HepG2 (cell line): ENCODE measurements around the gene PPY. TPM values are rescaled to one million over a fixed set of nuclear protein-coding genes. Genes with fewer than 3 reads are reported as not detected.

ENCODE experiments used
- ATAC-seq: fragments of 200-7000 bp; cut with Tn5 transposase; 3 replicates; pipeline ENCODE4 v1.9.1; 2020; ENCODE audit warnings: mild to moderate bottlenecking, moderate library complexity
- BruUV-seq: library from RNA; stranded (reverse); fragments of 400-500 nt; replicated peaks from 2 replicates; lab custom pipeline; 2021; lab: Mats Ljungman, UMichigan
- CTCF ChIA-PET: fragments of 300-600 bp; formaldehyde crosslinking; extraction: SDS; loops from one replicate; lab custom pipeline; 2021; ENCODE audit warnings: low total read pairs, inconsistent platforms, low intra/inter-chr PET ratio; lab: Yijun Ruan, JAX
- POLR2A ChIA-PET: fragments of 350-600 bp; sonication (Branson Sonifier 250); formaldehyde crosslinking; loops from one replicate; lab custom pipeline; 2020; ENCODE audit warnings: antibody characterized with exemption, inconsistent platforms; lab: Yijun Ruan, JAX
- DNase-seq: peaks from one replicate; pipeline ENCODE4 v3.0.0-alpha.2; 2015; ENCODE audit warnings: low spot score
- FAIRE-seq: peaks from 3 replicates; lab custom pipeline; 2011; peaks lifted over from hg19 to GRCh38; lab: Jason Lieb, UNC
- H2AFZ ChIP-seq: one replicate; pipeline ENCODE4 v1.6.1; 2011; ENCODE audit warnings: low read length, inconsistent platforms
- H3K27ac ChIP-seq: fragments of 300-600 bp; 3 replicates; pipeline ENCODE4 v1.8.0; 2011; ENCODE audit warnings: mixed run types, mild to moderate bottlenecking, mixed read lengths, low read length, inconsistent platforms; ENCODE audit not compliant: insufficient read depth; ENCODE audit errors: extremely low read length
- H3K27me3 ChIP-seq, 2 experiments: fragments of 200-600 bp in 1 of 2; 2 replicates in 1 of 2; 3 replicates in 1 of 2; pipeline versions ENCODE4 v1.6.0 to v1.8.0; 2011; ENCODE audit warnings: low read length in 2 of 2, mild to moderate bottlenecking in 2 of 2, moderate library complexity in 2 of 2, inconsistent platforms in 1 of 2; ENCODE audit not compliant: insufficient read depth in 2 of 2, control insufficient read depth in 1 of 2
- H3K36me3 ChIP-seq, 2 experiments: fragments of 200-600 bp in 1 of 2; replicated peaks in 1 of 2; 2 replicates in 1 of 2; 3 replicates in 1 of 2; pipeline versions ENCODE4 v1.5.1 to v1.8.0; 2011; ENCODE audit warnings: low read length in 2 of 2, inconsistent platforms in 1 of 2; ENCODE audit not compliant: insufficient read depth in 2 of 2, control insufficient read depth in 1 of 2
- H3K4me1 ChIP-seq: 2 replicates; pipeline ENCODE4 v1.5.1; 2012; ENCODE audit warnings: low read length, inconsistent platforms; ENCODE audit not compliant: insufficient read depth
- H3K4me2 ChIP-seq: 2 replicates; pipeline ENCODE4 v1.6.0; 2011; ENCODE audit warnings: low read depth, low read length, inconsistent platforms
- H3K4me3 ChIP-seq, 3 experiments: fragments of 200-600 bp in 1 of 3; sonication (generic), shearing (Covaris generic) in 1 of 3; replicated peaks in 1 of 3; 2 replicates each; pipeline ENCODE4 v1.5.1; 2011 to 2016; ENCODE audit warnings: low read length in 3 of 3, inconsistent platforms in 2 of 3, low read depth in 2 of 3, mild to moderate bottlenecking in 2 of 3, control low read depth in 1 of 3, mixed read lengths in 1 of 3; ENCODE audit not compliant: insufficient read depth in 1 of 3
- H3K79me2 ChIP-seq: one replicate; pipeline ENCODE4 v1.6.1; 2011; ENCODE audit warnings: low read length, inconsistent platforms; ENCODE audit not compliant: insufficient read depth
- H3K9ac ChIP-seq: 2 replicates; pipeline ENCODE4 v1.6.0; 2011; ENCODE audit warnings: mild to moderate bottlenecking, low read depth, low read length, inconsistent platforms; ENCODE audit not compliant: insufficient read depth
- H3K9me3 ChIP-seq: 2 replicates; pipeline ENCODE4 v1.5.1; 2012; ENCODE audit warnings: mild to moderate bottlenecking, low read length
- H4K20me1 ChIP-seq: 2 replicates; pipeline ENCODE4 v1.6.0; 2011; ENCODE audit warnings: inconsistent platforms, mild to moderate bottlenecking, low read length, moderate library complexity; ENCODE audit not compliant: insufficient read depth
- CREB1 ChIP-seq, 2 experiments: fragments of 450-650 bp in 1 of 2; IDR thresholded peaks; 2 replicates each; pipeline ENCODE4 v1.6.1; 2016 to 2017; ENCODE audit warnings: control low read depth in 1 of 2, mild to moderate bottlenecking in 1 of 2, missing compliant biosample characterization in 1 of 2, missing genetic modification characterization in 1 of 2
- NKX3-1 ChIP-seq: sonication (generic); formaldehyde crosslinking; IDR thresholded peaks from 2 replicates; pipeline ENCODE4 v1.5.0; 2020; ENCODE audit warnings: missing genetic modification reagents
- POGZ ChIP-seq: sonication (generic); formaldehyde crosslinking; IDR thresholded peaks from 2 replicates; pipeline ENCODE4 v1.4.0; 2020; ENCODE audit warnings: mild to moderate bottlenecking, missing genetic modification reagents
- SMC3 ChIP-seq: IDR thresholded peaks from 2 replicates; pipeline ENCODE4 v1.6.1; 2011; ENCODE audit warnings: low read length, improper control_type of control experiment
- ZNF263 ChIP-seq: sonication (generic); formaldehyde crosslinking; IDR thresholded peaks from 2 replicates; pipeline ENCODE4 v1.4.0; 2020; ENCODE audit warnings: missing genetic modification reagents
- ZNF343 ChIP-seq: sonication (generic); formaldehyde crosslinking; IDR thresholded peaks from 2 replicates; pipeline ENCODE4 v1.4.0; 2020; ENCODE audit warnings: mild to moderate bottlenecking, missing genetic modification reagents
- ZNF407 ChIP-seq: sonication (generic); formaldehyde crosslinking; IDR thresholded peaks from one replicate; pipeline ENCODE4 v1.5.1; 2020; ENCODE audit warnings: mild to moderate bottlenecking, missing genetic modification reagents; ENCODE audit errors: not compliant biosample characterization
- ZNF878 ChIP-seq: sonication (generic); formaldehyde crosslinking; IDR thresholded peaks from 2 replicates; pipeline ENCODE4 v1.8.1; 2023; ENCODE audit warnings: mild to moderate bottlenecking, missing genetic modification reagents, moderate library complexity
- WGBS: methylation state at CpG from one replicate; pipeline ENCODE4 v1.1.6; 2017; ENCODE audit warnings: low lambda C conversion rate; 5-methylcytosine and 5-hydroxymethylcytosine counted together
- in situ Hi-C: cut with HindIII; loops from 2 replicates; pipeline ENCODE4 v1.10.0; 2017; ENCODE audit warnings: low pct_unique_long_range_greater_than_20kb; ENCODE audit not compliant: extremely low pct_ligation_motif_present
- intact Hi-C: fragments of 100-400 bp; cut with micrococcal nuclease; formaldehyde crosslinking; loops from one replicate; pipeline ENCODE4 v1.10.0; 2022; ENCODE audit not compliant: unreplicated experiment
- polyA plus RNA-seq, 8 experiments: library from polyadenylated mRNA; depleted of rRNA in 3 of 8; stranded (reverse) in 7 of 8; unstranded in 1 of 8; fragments of >200 nt; fragmentation: Illumina TruSeq in 4 of 8; extraction: Trizol in 4 of 8; gene quantifications; 2 replicates each; pipeline versions ENCODE4 v1.2.1 to v1.2.3, GENCODE V29; 2011 to 2016; ENCODE audit warnings: low read depth in 4 of 8, missing spikeins in 1 of 8, mixed read lengths in 1 of 8; ENCODE audit not compliant: insufficient read depth in 1 of 8
- total RNA-seq, 5 experiments: library from RNA; depleted of rRNA; stranded (reverse); fragments of >200 nt; fragmentation: Illumina TruSeq; extraction: Trizol; gene quantifications; 2 replicates each; pipeline ENCODE4 v1.2.3, GENCODE V29; 2016; ENCODE audit warnings: low read depth in 1 of 5
- TF ChIP-seq, protein P1 (sequence below): sonication (generic); formaldehyde crosslinking; IDR thresholded peaks from 2 replicates; pipeline ENCODE4 v1.5.0; 2020; ENCODE audit warnings: mild to moderate bottlenecking, missing genetic modification reagents, moderate library complexity

The PPY gene
- total and polyA plus RNA-seq, 2 of the 13 experiments (the other 11 are each of a cell fraction or from before 2014, with no cell fraction given), result not detected

DNA sequence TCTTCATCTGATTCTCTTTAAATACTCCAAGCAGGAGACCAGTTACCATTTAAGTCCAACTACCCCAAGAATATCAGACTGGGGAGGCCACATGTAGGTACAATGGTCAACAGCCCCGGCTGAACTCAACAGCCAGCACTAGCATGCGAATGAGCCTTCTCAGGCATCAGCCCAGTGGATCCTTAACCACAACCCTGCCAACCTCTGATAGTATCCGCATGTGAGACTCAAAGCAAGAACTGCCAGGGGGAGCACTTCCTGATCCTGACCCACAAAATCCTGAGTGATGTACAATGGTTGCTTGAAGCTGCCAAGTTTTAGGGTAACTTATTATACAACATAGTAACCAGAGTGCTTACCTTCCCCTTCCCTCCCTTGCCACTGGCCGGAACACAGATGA, 7.5 kb upstream of the PPY start:
- no peak for ATAC-seq
- in situ Hi-C loops, result loop anchor here (10.0 kb wide), 1 partner anchor 95 kb away; no protein-coding TSS in a partner anchor
- H3K9me3 ChIP-seq, result no peaks in the 10 kb centered on the region
- peaks cover 30 to 87% of the 10 kb centered on the region in 2 experiments for H3K27me3 ChIP-seq
- no peak for DNase-seq
- peaks cover 14% of the 10 kb centered on the region for H3K4me1 ChIP-seq
- FAIRE-seq, result peak; percentile 26
- 0% methylated on average over 1 of the region's 4 CpGs for WGBS
- no peaks in the 10 kb centered on the region for H3K79me2 ChIP-seq
- intact Hi-C loops, result no loop called here
- peak; percentile 73; the same call in 1 of the 2 replicates for TF ChIP-seq ZNF263
- no peak for TF ChIP-seq ZNF878 (CRISPR knock-in tag)
- TF ChIP-seq, protein P1, sequence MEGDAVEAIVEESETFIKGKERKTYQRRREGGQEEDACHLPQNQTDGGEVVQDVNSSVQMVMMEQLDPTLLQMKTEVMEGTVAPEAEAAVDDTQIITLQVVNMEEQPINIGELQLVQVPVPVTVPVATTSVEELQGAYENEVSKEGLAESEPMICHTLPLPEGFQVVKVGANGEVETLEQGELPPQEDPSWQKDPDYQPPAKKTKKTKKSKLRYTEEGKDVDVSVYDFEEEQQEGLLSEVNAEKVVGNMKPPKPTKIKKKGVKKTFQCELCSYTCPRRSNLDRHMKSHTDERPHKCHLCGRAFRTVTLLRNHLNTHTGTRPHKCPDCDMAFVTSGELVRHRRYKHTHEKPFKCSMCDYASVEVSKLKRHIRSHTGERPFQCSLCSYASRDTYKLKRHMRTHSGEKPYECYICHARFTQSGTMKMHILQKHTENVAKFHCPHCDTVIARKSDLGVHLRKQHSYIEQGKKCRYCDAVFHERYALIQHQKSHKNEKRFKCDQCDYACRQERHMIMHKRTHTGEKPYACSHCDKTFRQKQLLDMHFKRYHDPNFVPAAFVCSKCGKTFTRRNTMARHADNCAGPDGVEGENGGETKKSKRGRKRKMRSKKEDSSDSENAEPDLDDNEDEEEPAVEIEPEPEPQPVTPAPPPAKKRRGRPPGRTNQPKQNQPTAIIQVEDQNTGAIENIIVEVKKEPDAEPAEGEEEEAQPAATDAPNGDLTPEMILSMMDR (CRISPR knock-in tag), result peak; percentile 43
- TF ChIP-seq POGZ (CRISPR knock-in tag), result no peak
- TF ChIP-seq SMC3, result peak; percentile 4; the same call in 1 of the 2 replicates
- no peaks in the 10 kb centered on the region for H4K20me1 ChIP-seq
- H3K36me3 ChIP-seq, result no peaks in the 10 kb centered on the region
- ChIA-PET CTCF (no interaction called here), POLR2A (no interaction called here)
- no peak overlapping the region for H2AFZ ChIP-seq
- no peak overlapping the region for H3K9ac ChIP-seq
- H3K4me2 ChIP-seq, result no peak overlapping the region
- no TSS peak for BruUV-seq
- H3K4me3 ChIP-seq, result no peak overlapping the region
- H3K27ac ChIP-seq, result no peak overlapping the region

DNA sequence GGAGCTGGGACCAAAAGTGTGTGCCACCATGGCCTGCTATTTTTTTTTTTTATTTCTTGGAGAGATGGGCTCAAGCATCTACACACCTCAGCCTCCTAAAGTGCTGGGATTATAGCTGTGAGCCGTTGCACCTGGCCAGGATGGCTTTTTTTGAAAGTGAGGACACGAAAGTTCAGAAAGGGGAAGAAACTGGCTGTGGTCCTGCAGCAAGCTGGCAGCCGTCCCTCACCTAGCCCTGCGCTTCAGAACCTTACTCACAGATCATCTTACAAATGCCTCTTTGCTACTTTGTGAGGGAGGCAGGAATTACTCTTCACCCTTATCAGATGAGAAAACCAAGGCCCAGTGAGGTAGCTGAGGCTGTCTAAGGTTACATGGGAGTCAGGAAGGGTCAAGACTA, 4.5 kb upstream of the PPY start:
- Histone ChIP-seq H3K27me3 (peaks cover 29 to 77% of the 10 kb centered on the region in 2 experiments), H3K4me2 (no peak overlapping the region), H2AFZ (no peak overlapping the region), H3K79me2 (no peaks in the 10 kb centered on the region), H3K27ac (no peak overlapping the region), H3K9me3 (no peaks in the 10 kb centered on the region), H3K4me3 (no peak overlapping the region), H3K9ac (no peak overlapping the region), H3K36me3 (no peaks in the 10 kb centered on the region), H4K20me1 (no peaks in the 10 kb centered on the region), H3K4me1 (no peaks in the 10 kb centered on the region)
- no peak for FAIRE-seq
- intact Hi-C loops (no loop called here), in situ Hi-C loops (loop anchor here (10.0 kb wide), 1 partner anchor 98 kb away; no protein-coding TSS in a partner anchor)
- ChIA-PET POLR2A (no interaction called here), CTCF (interaction anchor here (7.7 kb wide), 1 partner anchor 48 kb away, joined by 128 read pairs; no protein-coding TSS in a partner anchor)
- no TSS peak for BruUV-seq
- no peak for ATAC-seq
- 40% methylated on average over 4 of the region's 4 CpGs for WGBS
- DNase-seq, result no peak
- TF ChIP-seq ZNF407 (no peak), NKX3-1 (CRISPR knock-in tag) (no peak), ZNF343 (CRISPR knock-in tag) (no peak), CREB1 (IDR thresholded peaks at IDR 0.05) (no peak), CREB1 (CRISPR knock-in tag; IDR thresholded peaks at IDR 0.05) (no peak)
